Endothelial cell (in vitro differentiated cells): ENCODE measurements around the gene GJC2. TPM values are rescaled to one million over a fixed set of nuclear protein-coding genes. Genes with fewer than 3 reads are reported as not detected.
"Not testable (repeated sequence)": the region's sequence is repeated elsewhere in the genome, so short reads cannot be mapped to it uniquely, and the experiment has no call there.

ENCODE experiments used
- DNase-seq: peaks from one replicate; pipeline ENCODE4 v3.0.0; 2021; ENCODE audit warnings: low spot score
- H3K27ac Mint-ChIP-seq: one replicate; pipeline ENCODE4 v1.8.0; 2021; ENCODE audit warnings: mixed read lengths, inconsistent platforms; ENCODE audit not compliant: unreplicated experiment
- H3K27me3 Mint-ChIP-seq: one replicate; pipeline ENCODE4 v1.8.0; 2021; ENCODE audit warnings: mild to moderate bottlenecking, moderate library complexity, mixed read lengths, inconsistent platforms; ENCODE audit not compliant: unreplicated experiment
- H3K36me3 Mint-ChIP-seq: one replicate; pipeline ENCODE4 v1.8.0; 2021; ENCODE audit warnings: mild to moderate bottlenecking, low read depth, mixed read lengths, inconsistent platforms; ENCODE audit not compliant: unreplicated experiment
- H3K4me1 Mint-ChIP-seq: one replicate; pipeline ENCODE4 v1.8.0; 2021; ENCODE audit warnings: mild to moderate bottlenecking, mixed read lengths, inconsistent platforms; ENCODE audit not compliant: unreplicated experiment
- H3K4me3 Mint-ChIP-seq: one replicate; pipeline ENCODE4 v1.8.0; 2021; ENCODE audit warnings: mild to moderate bottlenecking, mixed read lengths, inconsistent platforms; ENCODE audit not compliant: unreplicated experiment
- H3K9me3 Mint-ChIP-seq: one replicate; pipeline ENCODE4 v1.8.0; 2021; ENCODE audit warnings: mixed read lengths, inconsistent platforms; ENCODE audit not compliant: unreplicated experiment
- CTCF ChIP-seq: fragments of 200-600 bp; sonication (generic); IDR thresholded peaks from one replicate; pipeline ENCODE4 v1.5.0; 2021; ENCODE audit warnings: antibody characterized with exemption; ENCODE audit not compliant: unreplicated experiment
- total RNA-seq: library from RNA; stranded (reverse); fragmentation: NEBNext Ultra II Directional; extraction: Animal tissue kit (Norgen Biotek cat#: 25700); gene quantifications from one replicate; pipeline ENCODE4 v1.2.1, GENCODE V29; 2021; ENCODE audit not compliant: unreplicated experiment

The GJC2 gene
- total RNA-seq, 1 donor from 2014 or later: 13.0 TPM

- H3K4me3 Mint-ChIP-seq: no peak overlapping the region
- H3K27me3 Mint-ChIP-seq: no peaks in the 10 kb centered on the region
- H3K36me3 Mint-ChIP-seq: no peaks in the 10 kb centered on the region
- no peak for TF ChIP-seq CTCF
- no peak overlapping the region for H3K27ac Mint-ChIP-seq
- no peak for DNase-seq
- peaks cover 5% of the 10 kb centered on the region for H3K4me1 Mint-ChIP-seq
- H3K9me3 Mint-ChIP-seq: no peaks in the 10 kb centered on the region
Observed at GRCh38 chr1:228181645-228182034, 31.9 kb downstream of the GJC2 start.

GRCh38 chr1:228182296-228183030 lies 32.7 kb downstream of the GJC2 start:
- Mint-ChIP-seq H3K4me1 (peaks cover 5% of the 10 kb centered on the region), H3K9me3 (no peaks in the 10 kb centered on the region), H3K36me3 (no peaks in the 10 kb centered on the region), H3K27me3 (no peaks in the 10 kb centered on the region), H3K4me3 (no peak overlapping the region), H3K27ac (no peak overlapping the region)
- no peak for TF ChIP-seq CTCF
- no peak for DNase-seq

- peaks cover 7% of the 10 kb centered on the region for H3K36me3 Mint-ChIP-seq
- H3K4me1 Mint-ChIP-seq: peaks cover 2% of the 10 kb centered on the region
- no peak overlapping the region for H3K27ac Mint-ChIP-seq
- no peak for DNase-seq
- H3K4me3 Mint-ChIP-seq: no peak overlapping the region
- no peaks in the 10 kb centered on the region for H3K27me3 Mint-ChIP-seq
- no peaks in the 10 kb centered on the region for H3K9me3 Mint-ChIP-seq
- TF ChIP-seq CTCF: no peak
Observed at GRCh38 chr1:228184152-228184551, 34.4 kb downstream of the GJC2 start.

- Mint-ChIP-seq H3K4me3 (peak overlapping the region; percentile 47), H3K27ac (no peak overlapping the region), H3K9me3 (no peaks in the 10 kb centered on the region), H3K27me3 (peaks cover 1% of the 10 kb centered on the region), H3K4me1 (peaks cover 2% of the 10 kb centered on the region), H3K36me3 (peaks cover 7% of the 10 kb centered on the region)
- no peak for DNase-seq
- TF ChIP-seq CTCF: no peak
Observed at GRCh38 chr1:228185641-228185965, 35.9 kb downstream of the GJC2 start.

GRCh38 chr1:228188249-228188648 lies 38.5 kb downstream of the GJC2 start:
- H3K27me3 Mint-ChIP-seq, H3K9me3 Mint-ChIP-seq, H3K4me3 Mint-ChIP-seq, DNase-seq, H3K27ac Mint-ChIP-seq, H3K4me1 Mint-ChIP-seq: not testable (repeated sequence)
- peaks cover 11% of the 10 kb centered on the region for H3K36me3 Mint-ChIP-seq
